ENCODE measurements around the gene ATL2.
"Not testable (repeated sequence)": the region's sequence is repeated elsewhere in the genome, so short reads cannot be mapped to it uniquely, and the experiment has no call there.

Gene ATL2

DNA sequence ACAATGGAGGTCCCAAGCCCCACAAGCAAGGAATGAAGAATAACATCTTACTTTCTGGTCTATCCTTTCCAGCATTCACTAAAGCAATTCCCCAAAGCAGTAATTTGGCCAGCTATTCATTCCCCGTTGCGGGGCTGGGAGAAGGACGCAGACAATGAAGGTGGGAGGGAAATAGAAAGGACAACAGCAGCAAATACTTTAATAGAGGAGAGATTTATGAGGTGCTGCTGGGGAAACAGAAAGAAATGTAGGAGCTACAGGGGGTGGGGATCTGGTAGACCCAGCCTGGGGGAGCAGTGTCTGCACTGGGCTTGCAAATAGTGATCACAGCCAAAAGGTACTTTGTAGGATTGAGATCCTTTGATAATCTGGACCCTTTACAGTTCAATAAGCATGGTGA, 13.9 kb upstream of the ATL2 start:
- no peak for DNase-seq (ENCODE audit: low spot score)

GRCh38 chr2:38387887-38388286, 10.8 kb upstream of the ATL2 start:
- no peak for DNase-seq (ENCODE audit: low spot score)

GRCh38 chr2:38386821-38387220, 9.7 kb upstream of the ATL2 start:
- DNase-seq (ENCODE audit: low spot score) = no peak

GRCh38 chr2:38386377-38386776, 9.3 kb upstream of the ATL2 start:
- no peak for DNase-seq (ENCODE audit: low spot score)

DNA sequence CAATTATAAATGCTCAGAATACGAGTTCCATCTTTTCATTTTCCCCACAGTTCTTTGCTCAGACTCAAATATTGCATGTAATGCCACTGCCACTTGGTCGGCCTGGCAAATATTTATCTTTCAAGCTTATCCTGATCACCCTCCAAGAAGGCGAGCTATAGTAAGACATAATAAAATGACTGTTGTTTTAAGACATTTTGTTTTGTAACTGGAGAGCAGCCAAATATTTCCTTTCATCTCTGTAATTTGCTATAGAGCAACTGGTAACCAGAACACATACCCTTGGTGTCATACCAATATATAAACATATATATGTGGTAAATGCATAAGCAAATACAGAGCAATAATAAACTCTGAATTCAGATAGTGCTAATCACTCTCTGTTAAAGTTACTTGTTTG, 7.3 kb upstream of the ATL2 start:
- DNase-seq (ENCODE audit: low spot score) = no peak

- DNase-seq (ENCODE audit: low spot score) = not testable (repeated sequence)
Observed at GRCh38 chr2:38383741-38384140, 6.7 kb upstream of the ATL2 start.

DNA sequence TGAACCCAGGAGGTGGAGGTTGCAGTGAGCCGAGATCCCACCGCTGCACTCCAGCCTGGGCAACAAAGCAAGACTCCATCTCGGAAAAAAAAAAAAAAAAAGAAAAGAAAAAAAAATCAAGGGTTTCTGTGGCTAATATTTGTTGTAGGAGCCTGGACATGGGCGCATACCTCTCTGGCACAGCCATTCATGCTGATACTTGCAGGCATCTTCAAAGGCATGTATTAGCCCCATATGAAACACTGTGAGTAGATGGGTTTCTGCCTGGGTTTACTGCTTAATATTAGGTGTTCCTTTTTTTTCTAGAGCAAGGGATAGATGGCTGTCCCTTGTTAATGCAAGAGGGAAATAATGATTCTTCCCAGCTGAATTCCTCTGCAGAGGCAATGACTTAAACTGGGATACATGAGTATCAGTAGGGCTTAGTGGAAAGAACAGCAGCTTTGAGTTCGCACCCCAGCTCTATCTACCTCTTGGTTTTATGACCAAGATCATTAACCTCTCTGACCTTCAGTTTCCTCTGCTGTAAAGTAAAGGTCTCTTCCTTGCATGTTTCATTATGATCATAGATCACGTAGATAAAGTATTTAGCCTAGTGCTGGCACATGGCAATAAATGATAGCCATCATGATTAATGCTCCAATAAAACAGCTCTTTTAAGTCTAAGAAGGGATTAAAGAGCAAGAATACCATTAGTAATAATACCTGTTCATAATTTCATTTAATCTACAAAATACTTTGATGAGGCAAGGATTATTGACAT, 4.5 kb upstream of the ATL2 start:
- DNase-seq (ENCODE audit: low spot score) = no peak

GRCh38 chr2:38380397-38381130, 3.5 kb upstream of the ATL2 start:
- no peak for DNase-seq (ENCODE audit: low spot score)

DNA sequence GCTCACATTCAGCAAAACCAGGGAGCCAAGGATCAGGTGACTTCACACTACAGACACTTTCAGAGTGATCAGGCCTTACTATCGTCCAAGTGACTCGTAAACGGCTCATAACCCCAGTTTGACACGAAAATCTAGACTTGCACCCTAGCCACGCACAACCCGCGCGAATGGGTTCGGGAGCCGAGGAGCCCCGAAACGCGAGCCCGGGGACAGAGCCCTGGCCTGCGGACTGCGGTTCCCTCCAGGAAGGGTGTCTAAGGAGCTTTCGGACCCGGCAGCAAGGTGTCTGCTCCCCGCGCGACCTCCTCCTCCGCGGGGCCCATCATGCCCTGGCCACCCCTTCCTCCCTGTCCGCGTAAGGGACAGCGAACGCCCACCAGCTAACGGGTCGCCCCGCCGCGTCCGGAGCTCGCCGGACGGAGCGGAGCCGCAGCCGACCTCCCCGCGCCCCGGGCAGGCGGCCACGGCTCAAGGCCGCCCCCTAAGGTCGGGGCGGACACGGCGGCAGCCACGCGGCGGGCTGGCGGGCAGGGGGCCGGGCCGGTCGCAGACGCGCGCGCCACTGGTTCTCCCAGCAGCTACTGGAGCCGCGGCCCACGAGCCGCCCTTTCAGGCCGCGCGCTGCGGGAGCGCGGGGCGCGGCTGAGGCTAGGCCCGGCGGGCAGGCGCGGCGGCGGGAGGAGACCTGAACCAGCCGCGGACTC, 575 bp downstream of the ATL2 start:
- DNase-seq (ENCODE audit: low spot score) = peak; percentile 88

- peak; percentile 69 for DNase-seq (ENCODE audit: low spot score)
Observed at GRCh38 chr2:38375696-38376345, 1.3 kb downstream of the ATL2 start.

- DNase-seq (ENCODE audit: low spot score) = no peak
Observed at GRCh38 chr2:38374984-38375383, 2.1 kb downstream of the ATL2 start.

DNA sequence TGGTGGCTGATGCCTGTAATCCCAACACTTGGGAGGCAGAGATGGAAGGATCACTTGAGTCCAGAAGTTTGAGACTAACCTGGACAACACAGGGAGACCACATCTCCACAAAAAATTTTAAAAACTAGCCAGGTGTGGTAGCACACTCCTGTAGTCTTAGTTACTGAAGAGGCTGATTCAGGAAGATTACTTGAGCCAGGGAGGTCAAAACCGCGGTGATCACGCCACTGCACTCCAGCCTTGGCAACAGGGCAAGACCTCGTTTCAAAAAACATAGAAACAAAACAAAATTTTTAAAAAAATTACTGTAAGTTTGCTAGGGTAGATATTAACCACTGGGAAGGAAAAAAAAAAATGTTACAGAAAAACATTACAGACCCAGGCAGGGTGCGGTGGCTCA, 5.8 kb downstream of the ATL2 start:
- no peak for DNase-seq (ENCODE audit: low spot score)

GRCh38 chr2:38370664-38371063, 6.4 kb downstream of the ATL2 start:
- no peak for DNase-seq (ENCODE audit: low spot score)

DNA sequence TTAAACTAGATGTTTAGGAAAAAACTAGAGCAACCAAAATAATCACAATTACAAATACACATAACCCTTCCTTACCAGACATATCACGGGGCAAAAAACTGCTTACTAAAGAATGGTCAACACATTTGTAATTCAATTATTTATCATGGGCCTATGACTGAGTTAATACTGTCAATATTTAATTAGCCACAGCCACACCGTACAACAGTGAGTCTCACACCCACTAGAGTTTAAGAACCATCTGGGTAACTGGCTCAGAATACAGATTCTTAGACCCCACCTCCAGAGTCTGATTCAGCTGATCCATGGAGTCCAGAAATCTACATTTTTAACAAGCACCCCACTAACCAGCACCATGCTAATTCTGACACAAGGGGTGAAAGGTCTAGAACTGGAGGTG, 14.8 kb downstream of the ATL2 start:
- no peak for DNase-seq (ENCODE audit: low spot score)

GRCh38 chr2:38360177-38360576, 16.9 kb downstream of the ATL2 start:
- DNase-seq (ENCODE audit: low spot score) = no peak

- no peak for DNase-seq (ENCODE audit: low spot score)
Observed at GRCh38 chr2:38353402-38353801, 23.7 kb downstream of the ATL2 start.

GRCh38 chr2:38352336-38352735, 24.7 kb downstream of the ATL2 start:
- no peak for DNase-seq (ENCODE audit: low spot score)

- no peak for DNase-seq (ENCODE audit: low spot score)
Observed at GRCh38 chr2:38345323-38346038, 31.6 kb downstream of the ATL2 start.

- DNase-seq (ENCODE audit: low spot score) = no peak
Observed at GRCh38 chr2:38344813-38345212, 32.3 kb downstream of the ATL2 start.

DNA sequence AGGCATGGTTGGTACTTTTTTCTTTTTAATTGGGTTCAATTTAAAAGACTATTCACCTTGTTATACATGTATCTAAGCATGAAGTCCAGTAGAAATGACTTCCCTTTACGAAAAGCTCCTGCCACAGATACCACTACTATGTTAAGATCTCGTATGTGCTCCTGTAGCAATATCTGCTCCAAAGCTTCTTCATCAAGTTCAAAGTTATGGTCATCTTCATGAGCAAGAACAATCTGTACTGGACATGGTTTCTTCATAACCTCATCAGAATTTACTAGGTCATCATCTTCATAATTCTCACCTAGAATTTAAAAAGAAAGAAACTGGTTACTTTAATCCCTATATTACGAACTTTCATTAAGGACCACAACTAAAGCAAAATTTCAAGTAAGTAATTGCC, 33.9 kb downstream of the ATL2 start:
- DNase-seq (ENCODE audit: low spot score) = no peak

- no peak for DNase-seq (ENCODE audit: low spot score)
Observed at GRCh38 chr2:38336621-38337020, 40.5 kb downstream of the ATL2 start.

GRCh38 chr2:38330754-38331153, 46.3 kb downstream of the ATL2 start:
- DNase-seq (ENCODE audit: low spot score) = no peak
